NCI-H1417 (cell line): ENCODE measurements around the gene CCDC192.
"Not testable (repeated sequence)": the region's sequence is repeated elsewhere in the genome, so short reads cannot be mapped to it uniquely, and the experiment has no call there.

Source experiments
- DNase-seq, 3 experiments: peaks; one replicate each; lab custom pipeline; 2025; lab: John Stamatoyannopoulos, UW

CCDC192 gene

GRCh38 chr5:127699416-127699815 lies 3.8 kb upstream of the CCDC192 start:
- DNase-seq: no peak

GRCh38 chr5:127700237-127700766 lies 2.9 kb upstream of the CCDC192 start:
- peak in 1 of 3 experiments; percentile 17 for DNase-seq

DNA sequence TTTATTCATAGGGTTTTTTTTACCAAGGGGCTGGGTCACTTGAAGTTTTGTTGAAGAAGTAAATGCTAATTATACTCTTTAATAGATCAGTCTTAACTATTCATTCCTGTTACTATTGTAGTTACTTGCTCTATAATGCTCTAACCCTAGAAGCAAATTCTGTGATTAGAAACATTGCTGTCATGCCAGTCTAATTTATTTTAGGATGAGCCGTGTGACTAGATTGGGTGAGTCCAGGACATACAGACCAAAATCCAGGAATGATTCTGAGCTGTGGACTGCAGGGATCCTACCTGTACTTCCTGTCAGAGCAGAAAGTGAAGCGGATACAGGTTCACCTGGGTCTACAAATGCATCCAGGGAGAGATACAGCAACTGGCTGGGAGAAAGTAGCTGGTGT lies 757 bp upstream of the CCDC192 start:
- no peak for DNase-seq

- DNase-seq: peak in 2 of 3 experiments; percentile 45 to 56
Observed at GRCh38 chr5:127705120-127705892, 2.1 kb downstream of the CCDC192 start.

DNA sequence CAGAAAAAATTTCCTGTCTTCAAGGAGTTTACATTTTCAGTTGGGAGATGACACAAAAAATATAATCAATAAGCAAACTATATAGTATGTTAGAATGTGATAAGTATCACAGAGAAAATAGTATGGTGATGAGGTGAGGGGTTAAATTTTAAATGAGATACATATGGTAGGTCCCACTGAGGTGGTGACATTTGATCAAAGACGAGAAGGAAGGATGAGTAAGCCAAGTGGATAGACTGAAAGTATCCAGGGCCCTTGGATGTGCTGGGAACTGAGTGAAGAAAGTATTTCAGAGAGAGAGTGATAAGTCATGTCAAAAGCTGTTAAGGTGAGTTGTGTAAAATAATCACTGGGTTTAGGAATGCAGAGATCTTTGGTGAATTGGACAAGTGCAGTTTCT lies 3.5 kb downstream of the CCDC192 start:
- DNase-seq: no peak

- no peak for DNase-seq
Observed at GRCh38 chr5:127707209-127707608, 4.0 kb downstream of the CCDC192 start.

- DNase-seq: not testable (repeated sequence)
Observed at GRCh38 chr5:127713083-127713482, 9.9 kb downstream of the CCDC192 start.

- DNase-seq: no peak
Observed at GRCh38 chr5:127718181-127718580, 15.0 kb downstream of the CCDC192 start.

DNA sequence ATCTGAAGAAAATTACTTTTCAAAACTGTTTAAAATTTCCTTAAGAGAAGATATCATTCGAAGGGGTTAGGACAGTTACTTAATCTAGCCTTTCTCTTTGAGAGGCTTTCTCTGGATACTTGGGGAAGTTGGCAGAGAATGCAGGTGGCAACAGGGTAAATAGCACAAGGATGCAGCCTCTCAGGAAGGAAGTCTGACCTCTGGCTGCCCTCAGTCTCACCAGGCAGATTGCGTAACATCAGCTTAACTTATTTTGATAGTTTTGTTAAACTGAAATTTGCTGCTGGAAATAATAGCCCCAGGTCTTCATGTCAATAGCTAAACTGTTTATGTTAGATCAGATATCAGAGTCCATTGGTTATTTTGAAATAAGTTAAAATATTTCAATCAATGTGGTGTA lies 20.4 kb downstream of the CCDC192 start:
- DNase-seq: no peak

DNA sequence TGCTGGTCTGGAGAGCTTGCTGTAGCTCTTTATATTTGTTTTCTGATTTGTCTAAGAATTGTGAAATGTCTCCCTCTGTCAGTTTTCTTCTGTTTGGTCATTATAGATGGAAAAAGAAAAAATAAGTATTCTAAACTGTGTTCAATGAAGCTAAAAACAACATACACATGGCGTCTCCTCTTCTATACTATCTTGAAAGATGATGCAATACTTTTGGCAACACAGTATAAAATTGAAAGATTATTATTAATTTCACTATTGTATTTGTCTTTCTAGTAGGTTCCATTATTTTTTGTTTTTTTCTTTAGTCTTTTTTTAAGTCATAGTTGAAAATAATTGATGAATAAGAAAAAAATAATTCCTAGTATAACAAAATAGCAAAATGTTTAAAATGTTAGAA lies 22.5 kb downstream of the CCDC192 start:
- DNase-seq: no peak

DNA sequence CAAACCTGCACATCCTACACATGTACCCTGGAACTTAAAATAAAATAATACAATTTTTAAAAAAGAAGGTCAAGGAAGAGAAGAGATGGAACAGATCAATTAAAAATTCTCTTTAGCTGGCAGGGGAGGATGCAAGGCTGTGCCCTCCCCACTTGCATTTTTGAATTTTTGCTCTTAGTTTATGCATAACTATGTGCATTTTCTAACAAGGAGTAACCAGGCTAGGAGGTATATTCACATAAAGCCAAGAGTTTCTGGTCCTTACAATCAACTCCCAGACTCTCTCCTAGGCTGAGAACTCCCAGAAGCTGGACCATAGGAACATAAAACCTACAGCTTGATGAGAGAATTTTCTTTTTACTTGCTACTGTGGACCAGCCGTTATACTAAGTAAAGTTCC lies 29.8 kb downstream of the CCDC192 start:
- DNase-seq: no peak

- DNase-seq: not testable (repeated sequence)
Observed at GRCh38 chr5:127739348-127739747, 36.2 kb downstream of the CCDC192 start.

- DNase-seq: no peak
Observed at GRCh38 chr5:127739807-127740384, 36.7 kb downstream of the CCDC192 start.

DNA sequence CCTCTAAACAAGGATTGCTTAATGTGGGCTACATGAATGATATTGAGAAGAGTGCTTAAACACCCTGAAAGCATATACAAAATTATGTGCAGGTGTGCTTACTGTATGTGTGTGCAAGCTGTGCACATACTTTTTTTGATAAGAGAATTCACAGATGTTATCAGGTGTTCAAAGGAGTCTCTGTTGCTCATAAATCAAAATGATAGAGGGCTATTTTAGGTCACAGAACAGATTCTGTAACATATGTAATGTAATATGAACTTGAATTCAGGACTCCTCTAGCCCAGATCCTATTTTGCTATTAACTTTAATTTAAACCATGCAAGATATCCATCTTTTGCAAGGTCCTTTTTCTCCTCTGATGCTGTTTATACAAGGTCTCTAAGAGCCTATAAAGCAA lies 38.2 kb downstream of the CCDC192 start:
- DNase-seq: no peak

DNA sequence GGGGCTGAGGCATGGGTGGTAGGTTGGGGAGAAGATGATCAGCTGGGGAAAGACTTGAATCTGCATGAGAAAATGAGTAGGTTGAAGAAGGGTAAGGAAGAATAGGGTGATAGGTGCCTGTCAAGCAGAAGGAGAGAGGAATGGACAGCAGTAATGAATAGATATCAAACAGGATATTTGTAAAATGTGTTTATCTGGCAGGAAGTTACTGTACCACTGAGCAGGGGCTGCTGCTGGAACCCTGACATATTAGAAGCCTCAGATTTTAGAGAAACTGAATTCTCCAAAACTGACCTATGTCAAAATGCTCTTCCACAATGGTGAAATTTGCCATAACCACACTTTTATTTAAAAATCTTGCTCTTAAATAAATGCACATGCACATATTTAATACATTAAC lies 41.0 kb downstream of the CCDC192 start:
- no peak for DNase-seq

DNA sequence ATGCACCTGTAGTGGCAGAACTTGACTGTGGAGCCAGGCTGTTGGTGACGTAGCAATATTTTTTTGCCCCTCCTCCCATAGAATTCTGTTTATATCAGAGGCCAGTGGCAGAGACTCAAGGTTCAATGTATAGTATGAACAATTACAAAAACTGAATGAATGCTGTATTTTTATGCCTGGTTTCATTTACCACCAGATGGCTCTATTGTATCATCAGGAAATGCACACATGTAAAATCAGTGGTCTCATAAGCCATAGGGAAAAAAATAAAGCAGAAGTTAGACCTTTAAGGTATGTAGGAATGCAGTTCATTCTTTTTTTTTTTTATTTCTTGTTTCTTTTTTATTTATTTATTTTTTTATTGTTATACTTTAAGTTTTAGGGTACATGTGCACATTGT lies 43.6 kb downstream of the CCDC192 start:
- peak in 1 of 3 experiments; percentile 4 for DNase-seq

- not testable (repeated sequence) for DNase-seq
Observed at GRCh38 chr5:127752503-127753265, 49.5 kb downstream of the CCDC192 start.

DNA sequence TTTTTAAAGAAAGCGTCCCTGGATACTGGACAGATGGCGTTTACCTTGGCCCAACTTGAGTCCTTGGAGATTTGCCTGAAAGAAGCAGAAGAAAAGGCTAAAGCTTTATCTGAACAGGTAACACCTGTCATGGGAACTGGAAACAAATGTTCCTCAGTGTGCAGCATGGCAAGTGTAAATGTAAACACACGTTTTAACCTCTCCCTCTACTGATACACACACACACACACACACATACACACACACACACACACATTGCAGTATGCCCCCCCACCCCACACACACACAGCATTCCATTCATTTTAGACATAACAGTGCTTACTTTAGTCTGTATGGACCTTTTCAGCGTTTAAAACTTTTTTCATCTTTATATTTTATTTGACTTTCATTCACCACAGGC lies 51.1 kb downstream of the CCDC192 start:
- no peak for DNase-seq

GRCh38 chr5:127754706-127755105 lies 51.5 kb downstream of the CCDC192 start:
- peak in 1 of 3 experiments; percentile 8 for DNase-seq

DNA sequence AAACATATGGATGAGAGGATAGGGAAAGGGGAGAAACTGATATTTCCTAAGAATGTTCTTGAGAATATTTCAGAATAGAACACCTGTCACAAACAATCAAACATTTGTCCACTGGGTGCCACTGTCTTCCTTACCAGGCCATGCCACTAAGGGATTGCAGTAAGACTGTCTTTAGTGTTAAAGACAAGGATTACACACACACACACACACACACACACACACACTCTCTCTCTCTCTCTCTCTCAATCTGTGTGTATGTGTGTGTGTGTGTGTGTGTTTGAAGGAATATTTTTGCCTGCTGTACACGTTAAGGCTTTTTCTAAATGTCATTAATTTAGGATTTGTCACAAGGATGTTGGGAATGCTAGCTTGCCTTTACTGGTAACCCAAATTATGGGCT lies 54.4 kb downstream of the CCDC192 start:
- peak; percentile 0 to 24 (median 23) for DNase-seq

DNA sequence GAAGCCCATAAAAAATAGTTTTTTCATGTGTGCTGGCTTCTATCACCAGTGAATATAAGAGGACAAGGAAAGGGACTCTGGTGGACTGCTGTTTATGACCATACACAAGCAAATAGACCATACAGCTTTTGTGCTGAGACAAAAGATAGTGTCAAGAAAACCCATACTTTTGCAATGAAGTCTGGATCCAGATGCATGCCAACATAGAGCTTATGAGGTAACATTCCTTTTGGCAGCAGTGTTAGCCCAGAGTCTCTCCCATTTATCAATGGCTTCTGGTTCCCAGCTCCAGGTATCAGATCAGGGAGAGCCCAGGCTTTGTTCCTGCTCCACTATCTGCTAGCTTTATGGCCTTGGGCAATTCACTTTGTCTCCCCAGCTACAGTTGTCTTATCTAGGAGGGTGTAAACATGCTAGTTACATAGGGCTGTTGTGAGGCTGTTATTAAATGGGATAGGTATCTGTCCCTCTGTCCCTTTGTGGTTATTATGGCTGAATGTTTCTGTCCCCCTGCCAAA lies 55.6 kb downstream of the CCDC192 start:
- DNase-seq: no peak

DNA sequence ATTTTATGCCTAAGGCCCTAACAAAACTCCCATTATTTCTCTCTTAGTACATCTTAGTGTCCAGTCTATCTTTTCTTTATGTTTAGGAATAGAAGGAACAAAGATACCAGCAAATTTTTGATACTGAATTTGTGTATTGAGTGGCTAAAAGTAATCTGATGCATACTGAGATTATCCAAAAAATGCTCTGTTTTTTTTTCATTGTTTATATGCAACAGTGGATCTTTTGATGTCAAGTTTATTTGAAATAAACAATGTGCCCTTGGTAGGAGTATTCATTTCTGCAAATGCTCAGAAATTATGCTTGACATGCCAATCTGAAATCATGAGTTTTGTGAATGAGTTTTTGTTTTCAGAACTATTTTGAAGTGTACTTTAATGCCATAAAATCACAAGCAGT lies 58.7 kb downstream of the CCDC192 start:
- DNase-seq: no peak
